ENCODE results near the gene SYT15B.
"Not testable (repeated sequence)": the region's sequence is repeated elsewhere in the genome, so short reads cannot be mapped to it uniquely, and the experiment has no call there.

GRCh38 chr10:47730911-47731310 lies 32.5 kb downstream of the SYT15B start:
- TF ChIP-seq EZH2 (IDR thresholded peaks at IDR 0.05; ENCODE audit: low read length, missing control alignments); CTCF (conservative IDR thresholded peaks at IDR 0.05 in 1 of 2, IDR thresholded peaks at IDR 0.05 in 1 of 2; ENCODE audit: low read depth in 1 of 2, low read length in 2 of 2): not testable (repeated sequence)
